DND-41 (cell line): ENCODE measurements around the gene ARL8B.
"Not testable (repeated sequence)": the region's sequence is repeated elsewhere in the genome, so short reads cannot be mapped to it uniquely, and the experiment has no call there.

Experiments
- ATAC-seq: fragments of 200-7000 bp; cut with Tn5 transposase; 3 replicates; pipeline ENCODE4 v1.9.1; 2021; ENCODE audit warnings: low read depth; ENCODE audit not compliant: insufficient read depth
- DNase-seq: peaks from one replicate; pipeline ENCODE4 v3.0.0-alpha.2; 2020
- H2AFZ ChIP-seq: 2 replicates; pipeline ENCODE4 v1.6.0; 2012; ENCODE audit warnings: low read depth, low read length
- H3K27ac ChIP-seq: 2 replicates; pipeline ENCODE4 v1.5.1; 2012; ENCODE audit warnings: low read length, inconsistent platforms
- H3K27me3 ChIP-seq: fragments of 200-600 bp; sonication (generic); 2 replicates; pipeline ENCODE4 v1.6.0; 2012; ENCODE audit warnings: low read length, mild to moderate bottlenecking, inconsistent platforms; ENCODE audit not compliant: insufficient read depth, poor library complexity
- H3K36me3 ChIP-seq: 2 replicates; pipeline ENCODE4 v1.5.1; 2012; ENCODE audit warnings: low read length, inconsistent platforms; ENCODE audit not compliant: insufficient read depth
- H3K4me1 ChIP-seq: 2 replicates; pipeline ENCODE4 v1.5.1; 2012; ENCODE audit warnings: mild to moderate bottlenecking, low read length; ENCODE audit not compliant: insufficient read depth
- H3K4me2 ChIP-seq: 2 replicates; pipeline ENCODE4 v1.6.0; 2012; ENCODE audit warnings: mild to moderate bottlenecking, moderate library complexity, low read length, inconsistent platforms; ENCODE audit not compliant: insufficient read depth
- H3K4me3 ChIP-seq, 2 experiments: fragments of 200-600 bp in 1 of 2; shearing (Covaris generic) in 1 of 2; 2 replicates each; pipeline ENCODE4 v1.5.1; 2012 to 2016; ENCODE audit warnings: inconsistent platforms in 2 of 2, low read length in 2 of 2, mild to moderate bottlenecking in 2 of 2, low read depth in 1 of 2, moderate library complexity in 1 of 2
- H3K79me2 ChIP-seq: 2 replicates; pipeline ENCODE4 v1.6.0; 2012; ENCODE audit warnings: low read length, inconsistent platforms; ENCODE audit not compliant: insufficient read depth
- H3K9ac ChIP-seq: 2 replicates; pipeline ENCODE4 v1.6.0; 2012; ENCODE audit warnings: low read depth, mild to moderate bottlenecking, inconsistent platforms, low read length, moderate library complexity
- H3K9me3 ChIP-seq: 2 replicates; pipeline ENCODE4 v1.5.1; 2012; ENCODE audit warnings: low read length, moderate library complexity, mild to moderate bottlenecking, inconsistent platforms; ENCODE audit not compliant: insufficient read depth, severe bottlenecking
- H4K20me1 ChIP-seq: 2 replicates; pipeline ENCODE4 v1.6.0; 2012; ENCODE audit warnings: low read length; ENCODE audit not compliant: insufficient read depth
- EZH2 ChIP-seq: IDR thresholded peaks from 3 replicates; pipeline ENCODE4 v1.6.1; 2012; ENCODE audit warnings: borderline replicate concordance, low read depth, mild to moderate bottlenecking, moderate library complexity, low read length, inconsistent platforms; ENCODE audit not compliant: severe bottlenecking
- TF ChIP-seq, protein P1 (sequence below): IDR thresholded peaks from 2 replicates; pipeline ENCODE4 v1.5.1; 2012; ENCODE audit warnings: borderline replicate concordance, low read length, moderate library complexity, mild to moderate bottlenecking; ENCODE audit not compliant: poor library complexity, severe bottlenecking; ENCODE audit errors: extremely low read depth

ARL8B gene

DNA sequence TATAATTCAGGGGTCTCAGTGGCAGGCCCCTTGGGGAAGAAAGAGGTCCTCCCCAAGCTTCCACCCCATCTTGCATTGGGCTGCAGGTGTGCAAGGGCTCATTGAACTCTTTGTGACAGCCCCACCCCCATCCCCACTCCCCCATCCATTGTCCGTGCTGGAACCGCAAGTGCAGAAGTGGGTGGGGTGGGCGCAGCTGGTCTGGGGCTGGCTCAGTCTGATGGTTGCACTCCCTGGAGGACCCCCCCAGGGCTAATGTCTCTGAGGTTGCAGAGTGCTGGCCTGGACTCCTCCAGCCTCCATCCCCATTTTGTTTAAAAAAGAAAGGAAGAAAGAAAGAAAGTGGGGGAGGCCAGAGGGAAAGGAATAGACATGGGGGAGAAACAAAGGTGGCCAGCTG is 42.3 kb upstream of the ARL8B start:
- Histone ChIP-seq H2AFZ (no peak overlapping the region), H3K9me3 (no peaks in the 10 kb centered on the region), H3K4me2 (no peak overlapping the region), H3K4me1 (no peaks in the 10 kb centered on the region), H3K27ac (no peak overlapping the region), H3K9ac (no peak overlapping the region), H3K27me3 (no peaks in the 10 kb centered on the region), H3K36me3 (no peaks in the 10 kb centered on the region), H3K79me2 (no peaks in the 10 kb centered on the region), H3K4me3 (no peak overlapping the region), H4K20me1 (no peaks in the 10 kb centered on the region)
- DNase-seq (no peak), ATAC-seq (no peak)
- TF ChIP-seq, protein P1, sequence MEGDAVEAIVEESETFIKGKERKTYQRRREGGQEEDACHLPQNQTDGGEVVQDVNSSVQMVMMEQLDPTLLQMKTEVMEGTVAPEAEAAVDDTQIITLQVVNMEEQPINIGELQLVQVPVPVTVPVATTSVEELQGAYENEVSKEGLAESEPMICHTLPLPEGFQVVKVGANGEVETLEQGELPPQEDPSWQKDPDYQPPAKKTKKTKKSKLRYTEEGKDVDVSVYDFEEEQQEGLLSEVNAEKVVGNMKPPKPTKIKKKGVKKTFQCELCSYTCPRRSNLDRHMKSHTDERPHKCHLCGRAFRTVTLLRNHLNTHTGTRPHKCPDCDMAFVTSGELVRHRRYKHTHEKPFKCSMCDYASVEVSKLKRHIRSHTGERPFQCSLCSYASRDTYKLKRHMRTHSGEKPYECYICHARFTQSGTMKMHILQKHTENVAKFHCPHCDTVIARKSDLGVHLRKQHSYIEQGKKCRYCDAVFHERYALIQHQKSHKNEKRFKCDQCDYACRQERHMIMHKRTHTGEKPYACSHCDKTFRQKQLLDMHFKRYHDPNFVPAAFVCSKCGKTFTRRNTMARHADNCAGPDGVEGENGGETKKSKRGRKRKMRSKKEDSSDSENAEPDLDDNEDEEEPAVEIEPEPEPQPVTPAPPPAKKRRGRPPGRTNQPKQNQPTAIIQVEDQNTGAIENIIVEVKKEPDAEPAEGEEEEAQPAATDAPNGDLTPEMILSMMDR: no peak
- no peak for TF ChIP-seq EZH2

DNA sequence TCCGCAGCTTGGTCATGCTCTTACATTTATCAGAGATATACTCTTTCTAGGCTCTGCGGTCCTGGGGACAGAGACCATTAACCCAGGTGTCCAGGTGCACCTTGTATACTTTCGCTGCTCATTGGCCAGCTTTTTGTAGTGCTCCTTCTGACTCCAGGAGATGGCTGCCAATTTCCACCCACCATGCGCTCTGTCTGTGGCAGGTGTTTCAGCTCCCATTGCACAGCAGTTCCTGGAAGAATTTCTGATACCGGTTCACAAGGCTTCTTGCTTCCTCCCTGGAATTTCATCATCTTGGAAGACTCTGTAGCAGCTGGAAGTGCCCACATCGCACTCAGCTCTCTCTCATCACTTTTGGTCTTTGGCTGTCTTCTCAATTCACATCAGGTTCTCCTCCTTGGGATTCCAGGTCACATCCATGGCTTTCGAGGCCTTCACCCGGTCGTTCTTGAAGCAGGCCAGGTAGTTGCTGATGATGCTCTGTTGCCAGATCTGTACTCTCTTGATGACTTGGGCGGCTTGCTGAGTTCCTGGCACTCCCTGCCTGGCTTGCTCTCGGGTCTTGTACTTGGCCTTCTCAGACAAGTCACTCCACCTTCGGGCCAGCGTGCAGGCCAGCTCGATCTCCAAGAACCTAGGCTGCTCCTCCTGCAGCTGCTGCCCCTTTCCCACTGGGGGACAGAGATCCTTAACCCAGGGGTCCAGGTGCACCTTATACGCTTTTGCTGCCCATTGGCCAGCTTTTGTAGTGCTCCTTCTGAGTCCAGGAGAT is 41.1 kb upstream of the ARL8B start:
- no peaks in the 10 kb centered on the region for H3K9me3 ChIP-seq
- no peaks in the 10 kb centered on the region for H4K20me1 ChIP-seq
- TF ChIP-seq, protein P1: no peak
- TF ChIP-seq EZH2: no peak
- H3K27me3 ChIP-seq: no peaks in the 10 kb centered on the region
- no peaks in the 10 kb centered on the region for H3K36me3 ChIP-seq
- no peak overlapping the region for H3K4me2 ChIP-seq
- no peak overlapping the region for H3K9ac ChIP-seq
- H3K27ac ChIP-seq: no peak overlapping the region
- no peak for ATAC-seq
- no peaks in the 10 kb centered on the region for H3K4me1 ChIP-seq
- H3K79me2 ChIP-seq: no peaks in the 10 kb centered on the region
- 0 out of 2 replicates have a peak overlapping the region, but pooled peaks have one; percentile 19 for H2AFZ ChIP-seq
- DNase-seq: no peak
- no peak overlapping the region for H3K4me3 ChIP-seq

DNA sequence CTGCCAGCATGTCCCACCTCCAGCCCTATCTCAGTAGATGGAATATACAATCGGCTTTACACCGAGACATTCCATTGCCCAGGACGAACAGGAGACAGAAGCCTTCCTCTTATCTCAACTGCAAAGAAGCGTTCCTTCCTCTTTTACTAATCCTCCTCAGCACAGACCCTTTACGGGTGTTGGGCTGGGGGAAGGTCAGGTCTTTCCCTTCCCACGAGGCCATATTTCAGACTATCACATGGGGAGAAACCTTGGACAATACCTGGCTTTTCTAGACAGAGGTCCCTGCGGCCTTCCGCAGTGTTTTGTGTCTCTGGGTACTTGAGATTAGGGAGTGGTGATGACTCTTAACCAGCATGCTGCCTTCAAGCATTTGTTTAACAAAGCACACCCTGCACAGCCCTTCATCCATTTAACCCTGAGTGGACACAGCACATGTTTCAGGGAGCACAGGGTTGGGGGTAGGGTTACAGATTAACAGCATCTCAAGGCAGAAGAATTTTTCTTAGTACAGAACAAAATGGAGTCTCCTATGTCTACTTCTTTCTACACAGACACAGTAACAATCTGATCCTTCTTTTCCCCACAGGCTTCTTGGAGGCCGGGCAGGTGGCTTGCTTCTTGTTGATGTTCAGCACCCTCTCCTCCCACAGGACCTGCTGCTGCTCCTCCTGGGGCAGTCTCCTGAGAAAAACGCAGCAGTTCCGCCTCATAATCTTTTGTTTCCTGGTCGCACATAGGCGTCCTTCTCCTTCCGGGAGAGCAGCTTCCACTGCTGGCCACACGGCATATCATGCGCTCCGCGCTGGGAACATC is 39.9 kb upstream of the ARL8B start:
- not testable (repeated sequence) for H3K4me2 ChIP-seq

DNA sequence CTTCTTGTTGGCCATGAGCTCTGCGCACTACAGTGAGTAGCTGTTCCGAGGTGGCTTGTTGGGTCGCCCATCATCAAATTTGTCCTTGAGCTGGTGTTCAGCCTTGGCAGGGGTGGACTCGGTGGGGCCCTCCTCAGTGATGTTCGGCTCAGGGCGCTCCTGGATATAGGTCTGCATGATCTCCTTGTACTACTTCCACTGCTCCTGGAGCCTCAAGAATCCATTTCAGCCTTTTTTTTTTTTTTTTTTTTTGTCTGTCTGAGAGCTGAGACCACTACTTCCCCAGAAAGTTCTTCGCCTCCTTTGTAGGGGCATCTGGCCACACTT is 39.3 kb upstream of the ARL8B start:
- no peak overlapping the region for H2AFZ ChIP-seq
- no peak for DNase-seq
- ATAC-seq: no peak

More for the DNA sequence above, 39.9 kb upstream of the ARL8B start:
- not testable (repeated sequence) for ATAC-seq, H3K9me3 ChIP-seq, H3K79me2 ChIP-seq, H3K36me3 ChIP-seq, H3K27me3 ChIP-seq, DNase-seq, H4K20me1 ChIP-seq, H2AFZ ChIP-seq, H3K9ac ChIP-seq, H3K4me1 ChIP-seq, H3K27ac ChIP-seq, H3K4me3 ChIP-seq

More for the DNA sequence above, 39.3 kb upstream of the ARL8B start:
- no peaks in the 10 kb centered on the region for H3K36me3 ChIP-seq
- no peaks in the 10 kb centered on the region for H4K20me1 ChIP-seq
- H3K27ac ChIP-seq: no peak overlapping the region
- H3K79me2 ChIP-seq: no peaks in the 10 kb centered on the region
- TF ChIP-seq, protein P1: no peak
- no peak for TF ChIP-seq EZH2
- no peak overlapping the region for H3K4me2 ChIP-seq
- no peaks in the 10 kb centered on the region for H3K4me1 ChIP-seq
- H3K9me3 ChIP-seq: no peaks in the 10 kb centered on the region
- H3K27me3 ChIP-seq: no peaks in the 10 kb centered on the region
- H3K9ac ChIP-seq: no peak overlapping the region
- H3K4me3 ChIP-seq: no peak overlapping the region
